IPS-18a (cell line): ENCODE data around the gene CLASP1.

ENCODE experiments used
- H3K27ac ChIP-seq: one replicate; pipeline ENCODE4 v1.5.1; 2013; ENCODE audit warnings: low read length
- H3K27me3 ChIP-seq: one replicate; pipeline ENCODE4 v1.6.1; 2013; ENCODE audit warnings: mild to moderate bottlenecking, low read length; ENCODE audit not compliant: control insufficient read depth, insufficient read depth
- H3K36me3 ChIP-seq: one replicate; pipeline ENCODE4 v1.6.1; 2013; ENCODE audit warnings: low read depth, low read length; ENCODE audit not compliant: control insufficient read depth
- H3K4me1 ChIP-seq: one replicate; pipeline ENCODE4 v1.6.1; 2013; ENCODE audit warnings: low read depth, low read length; ENCODE audit not compliant: control insufficient read depth
- H3K4me3 ChIP-seq: one replicate; pipeline ENCODE4 v1.5.1; 2013; ENCODE audit warnings: low read length
- H3K9ac ChIP-seq: one replicate; pipeline ENCODE4 v1.6.1; 2013; ENCODE audit warnings: mild to moderate bottlenecking, low read length, moderate library complexity
- H3K9me3 ChIP-seq: one replicate; pipeline ENCODE4 v1.6.1; 2013; ENCODE audit warnings: low read depth, low read length; ENCODE audit not compliant: control insufficient read depth

The CLASP1 gene

GRCh38 chr2:121427187-121427689 lies 222.0 kb downstream of the CLASP1 start:
- H3K9me3 ChIP-seq = no peaks in the 10 kb centered on the region
- no peaks in the 10 kb centered on the region for H3K4me1 ChIP-seq
- no peaks in the 10 kb centered on the region for H3K27me3 ChIP-seq
- no peak overlapping the region for H3K9ac ChIP-seq
- H3K4me3 ChIP-seq = no peak overlapping the region
- no peak overlapping the region for H3K27ac ChIP-seq
- H3K36me3 ChIP-seq = peaks cover 34% of the 10 kb centered on the region

- H3K4me1 ChIP-seq = no peaks in the 10 kb centered on the region
- no peaks in the 10 kb centered on the region for H3K9me3 ChIP-seq
- H3K27ac ChIP-seq = no peak overlapping the region
- H3K36me3 ChIP-seq = peaks cover 20% of the 10 kb centered on the region
- H3K27me3 ChIP-seq = no peaks in the 10 kb centered on the region
- H3K4me3 ChIP-seq = no peak overlapping the region
- no peak overlapping the region for H3K9ac ChIP-seq
Observed at GRCh38 chr2:121420486-121420885, 228.8 kb downstream of the CLASP1 start.

GRCh38 chr2:121419081-121419699 lies 230.1 kb downstream of the CLASP1 start:
- Histone ChIP-seq H3K27me3 (no peaks in the 10 kb centered on the region), H3K36me3 (peaks cover 13% of the 10 kb centered on the region), H3K9me3 (no peaks in the 10 kb centered on the region), H3K4me1 (no peaks in the 10 kb centered on the region), H3K9ac (no peak overlapping the region), H3K4me3 (no peak overlapping the region), H3K27ac (no peak overlapping the region)

GRCh38 chr2:121418494-121419058 lies 230.7 kb downstream of the CLASP1 start:
- Histone ChIP-seq H3K9ac (no peak overlapping the region), H3K36me3 (peaks cover 9% of the 10 kb centered on the region), H3K9me3 (no peaks in the 10 kb centered on the region), H3K27me3 (no peaks in the 10 kb centered on the region), H3K27ac (no peak overlapping the region), H3K4me3 (no peak overlapping the region), H3K4me1 (no peaks in the 10 kb centered on the region)

- H3K9me3 ChIP-seq = no peaks in the 10 kb centered on the region
- H3K36me3 ChIP-seq = peaks cover 7% of the 10 kb centered on the region
Observed at GRCh38 chr2:121417826-121418225, 231.4 kb downstream of the CLASP1 start.

GRCh38 chr2:121415727-121416126 lies 233.5 kb downstream of the CLASP1 start:
- Histone ChIP-seq H3K4me1 (peaks cover 4% of the 10 kb centered on the region), H3K36me3 (peaks cover 7% of the 10 kb centered on the region), H3K27me3 (no peaks in the 10 kb centered on the region), H3K9ac (no peak overlapping the region), H3K9me3 (no peaks in the 10 kb centered on the region), H3K4me3 (no peak overlapping the region), H3K27ac (no peak overlapping the region)

More at GRCh38 chr2:121417826-121418225, 231.4 kb downstream of the CLASP1 start:
- H3K9ac ChIP-seq = no peak overlapping the region
- H3K4me1 ChIP-seq = no peaks in the 10 kb centered on the region
- no peaks in the 10 kb centered on the region for H3K27me3 ChIP-seq
- no peak overlapping the region for H3K27ac ChIP-seq
- H3K4me3 ChIP-seq = no peak overlapping the region

GRCh38 chr2:121412349-121412748 lies 236.9 kb downstream of the CLASP1 start:
- Histone ChIP-seq H3K9ac (no peak overlapping the region), H3K4me3 (no peak overlapping the region), H3K4me1 (peaks cover 4% of the 10 kb centered on the region), H3K36me3 (peaks cover 13% of the 10 kb centered on the region), H3K27me3 (no peaks in the 10 kb centered on the region), H3K27ac (no peak overlapping the region), H3K9me3 (no peaks in the 10 kb centered on the region)

- Histone ChIP-seq H3K27me3 (no peaks in the 10 kb centered on the region), H3K9ac (no peak overlapping the region), H3K4me1 (peaks cover 4% of the 10 kb centered on the region), H3K9me3 (no peaks in the 10 kb centered on the region), H3K27ac (no peak overlapping the region), H3K36me3 (peaks cover 18% of the 10 kb centered on the region), H3K4me3 (no peak overlapping the region)
Observed at GRCh38 chr2:121409966-121410365, 239.3 kb downstream of the CLASP1 start.

GRCh38 chr2:121409388-121409787 lies 239.9 kb downstream of the CLASP1 start:
- Histone ChIP-seq H3K4me1 (peaks cover 4% of the 10 kb centered on the region), H3K4me3 (no peak overlapping the region), H3K9ac (no peak overlapping the region), H3K27ac (no peak overlapping the region), H3K36me3 (peaks cover 18% of the 10 kb centered on the region), H3K27me3 (no peaks in the 10 kb centered on the region), H3K9me3 (no peaks in the 10 kb centered on the region)

- peaks cover 24% of the 10 kb centered on the region for H3K36me3 ChIP-seq
- no peak overlapping the region for H3K27ac ChIP-seq
- no peaks in the 10 kb centered on the region for H3K27me3 ChIP-seq
- H3K9me3 ChIP-seq = no peaks in the 10 kb centered on the region
- H3K4me1 ChIP-seq = peaks cover 4% of the 10 kb centered on the region
- H3K9ac ChIP-seq = no peak overlapping the region
- H3K4me3 ChIP-seq = no peak overlapping the region
Observed at GRCh38 chr2:121408641-121409040, 240.6 kb downstream of the CLASP1 start.

- H3K27me3 ChIP-seq = no peaks in the 10 kb centered on the region
- no peaks in the 10 kb centered on the region for H3K4me1 ChIP-seq
- H3K27ac ChIP-seq = no peak overlapping the region
- H3K36me3 ChIP-seq = peaks cover 42% of the 10 kb centered on the region
- H3K9me3 ChIP-seq = no peaks in the 10 kb centered on the region
- no peak overlapping the region for H3K9ac ChIP-seq
- H3K4me3 ChIP-seq = no peak overlapping the region
Observed at GRCh38 chr2:121405233-121405632, 244.0 kb downstream of the CLASP1 start.

GRCh38 chr2:121400201-121400600 lies 249.1 kb downstream of the CLASP1 start:
- Histone ChIP-seq H3K36me3 (peaks cover 55% of the 10 kb centered on the region), H3K27ac (no peak overlapping the region), H3K9me3 (no peaks in the 10 kb centered on the region), H3K9ac (no peak overlapping the region), H3K4me3 (no peak overlapping the region), H3K4me1 (no peaks in the 10 kb centered on the region), H3K27me3 (no peaks in the 10 kb centered on the region)
